ENCODE measurements around the gene ZNF143.

The ZNF143 gene

DNA sequence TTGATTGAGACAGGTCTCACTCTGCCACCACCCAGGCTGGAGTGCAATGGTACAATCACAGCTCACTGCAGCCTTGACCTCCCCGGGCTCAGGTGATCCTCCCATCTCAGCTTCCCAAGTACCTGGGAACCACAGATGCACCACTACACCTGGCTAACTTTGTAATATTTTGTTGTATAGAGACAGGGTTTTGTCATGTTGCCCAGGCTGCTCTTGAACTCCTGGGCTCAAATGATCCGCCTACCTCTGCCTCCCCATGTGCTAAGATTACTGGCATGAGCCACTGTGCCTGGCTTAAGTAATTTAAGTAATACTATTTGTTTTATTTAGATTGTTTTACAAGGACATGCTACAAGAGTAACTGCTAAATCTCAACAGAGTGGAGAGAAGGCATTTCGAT lies 33.5 kb downstream of the ZNF143 start:
- POLR2A ChIA-PET: no interaction called here
- TF ChIP-seq FOXM1 (IDR thresholded peaks at IDR 0.05; ENCODE audit: borderline replicate concordance) (no peak), CTBP1 (IDR thresholded peaks at IDR 0.05; ENCODE audit: borderline replicate concordance) (no peak), ARNT (IDR thresholded peaks at IDR 0.05) (no peak), BHLHE40 (IDR thresholded peaks at IDR 0.05; ENCODE audit: borderline replicate concordance) (no peak), SUZ12 (IDR thresholded peaks at IDR 0.05) (no peak), SP1 (IDR thresholded peaks at IDR 0.05) (no peak), FOXK2 (IDR thresholded peaks at IDR 0.05) (no peak), LEF1 (IDR thresholded peaks at IDR 0.05; ENCODE audit: borderline replicate concordance) (no peak), L3MBTL2 (conservative IDR thresholded peaks at IDR 0.05) (no peak), FOXA1 (IDR thresholded peaks at IDR 0.05) (no peak), ZNF384 (IDR thresholded peaks at IDR 0.05) (no peak), ELF4 (IDR thresholded peaks at IDR 0.05) (no peak), TARDBP (IDR thresholded peaks at IDR 0.05) (no peak), HDGF (IDR thresholded peaks at IDR 0.05; ENCODE audit: borderline replicate concordance) (no peak)
- TF ChIP-seq, protein P1, sequence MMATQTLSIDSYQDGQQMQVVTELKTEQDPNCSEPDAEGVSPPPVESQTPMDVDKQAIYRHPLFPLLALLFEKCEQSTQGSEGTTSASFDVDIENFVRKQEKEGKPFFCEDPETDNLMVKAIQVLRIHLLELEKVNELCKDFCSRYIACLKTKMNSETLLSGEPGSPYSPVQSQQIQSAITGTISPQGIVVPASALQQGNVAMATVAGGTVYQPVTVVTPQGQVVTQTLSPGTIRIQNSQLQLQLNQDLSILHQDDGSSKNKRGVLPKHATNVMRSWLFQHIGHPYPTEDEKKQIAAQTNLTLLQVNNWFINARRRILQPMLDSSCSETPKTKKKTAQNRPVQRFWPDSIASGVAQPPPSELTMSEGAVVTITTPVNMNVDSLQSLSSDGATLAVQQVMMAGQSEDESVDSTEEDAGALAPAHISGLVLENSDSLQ (IDR thresholded peaks at IDR 0.05): no peak
- no peak for DNase-seq (ENCODE audit: extremely low spot score)
- CTCF ChIA-PET: no interaction called here

DNA sequence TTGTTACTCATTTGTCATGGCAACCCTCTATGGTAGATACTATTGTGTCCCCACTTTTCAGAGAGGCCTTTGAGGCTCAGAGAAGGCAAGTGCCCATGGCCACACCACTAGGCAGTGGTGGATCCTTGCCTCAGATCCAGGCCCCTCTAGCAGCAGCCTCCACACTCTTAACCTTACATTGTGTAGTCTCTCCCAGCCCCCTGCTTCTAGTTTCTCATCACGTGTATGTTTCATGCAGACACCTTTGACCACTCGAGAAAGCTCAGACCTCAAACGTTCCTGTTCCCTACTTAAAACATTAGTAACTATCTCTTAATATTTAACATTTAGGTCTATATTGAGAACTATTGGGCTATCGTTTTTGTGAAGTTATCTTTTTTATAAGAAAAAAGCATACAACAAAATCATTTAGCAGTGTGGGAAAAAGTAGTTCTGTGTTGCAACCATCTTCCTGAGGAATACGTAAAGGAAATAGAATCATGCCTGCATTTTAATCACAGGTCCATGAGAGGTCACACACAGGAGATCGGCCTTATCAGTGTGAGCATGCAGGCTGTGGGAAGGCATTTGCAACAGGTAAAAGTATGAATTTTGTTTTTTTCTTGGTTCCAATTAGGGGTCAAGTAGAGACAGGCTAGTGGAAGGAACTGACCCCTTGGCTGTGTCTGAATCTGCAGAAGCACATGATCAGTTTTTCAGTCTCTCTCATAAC lies 35.1 kb downstream of the ZNF143 start:
- ChIA-PET POLR2A (no interaction called here), CTCF (no interaction called here)
- DNase-seq (ENCODE audit: extremely low spot score): no peak
- TF ChIP-seq CTBP1 (IDR thresholded peaks at IDR 0.05; ENCODE audit: borderline replicate concordance): no peak
- TF ChIP-seq ELF4 (IDR thresholded peaks at IDR 0.05): no peak
- TF ChIP-seq SUZ12 (IDR thresholded peaks at IDR 0.05): no peak

DNA sequence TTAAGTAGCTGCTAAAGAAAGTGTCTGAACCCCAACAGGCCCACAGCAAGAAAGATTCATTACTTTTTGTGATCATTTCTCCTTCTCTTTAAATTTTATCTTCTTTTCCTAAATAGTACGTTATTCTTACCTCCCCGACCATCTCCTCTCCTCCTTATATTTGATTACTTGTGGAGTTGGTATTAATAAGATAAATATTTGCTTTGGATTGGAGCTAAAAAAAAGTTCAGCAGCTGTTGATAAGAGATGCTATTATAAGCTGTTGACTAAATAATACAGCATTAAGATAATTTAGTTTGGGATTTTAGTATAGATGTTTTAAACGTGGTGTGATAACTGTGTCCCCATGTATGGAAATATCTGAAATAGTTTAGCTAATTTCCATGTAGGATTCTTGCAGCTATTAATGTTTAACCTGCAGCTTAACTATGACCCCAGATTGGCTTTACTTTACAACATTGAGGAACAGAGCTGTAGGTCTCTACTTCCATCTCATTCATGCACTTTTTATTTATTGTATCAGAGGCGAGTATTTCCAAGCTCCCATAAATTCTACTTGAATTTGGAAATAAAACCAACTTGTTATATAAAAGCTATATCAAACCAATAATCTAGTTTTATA lies 37.8 kb downstream of the ZNF143 start:
- ChIA-PET POLR2A (interaction anchor here (0.8 to 2.8 kb wide), 2 partner anchors 8 to 39 kb away, joined by 3 to 20 read pairs; partner anchors contain the start of gene ZNF143), CTCF (interaction anchor here (2.0 kb wide), 1 partner anchor 9 kb away, joined by 14 read pairs; no protein-coding TSS in a partner anchor)
- no peak for DNase-seq (ENCODE audit: extremely low spot score)
- TF ChIP-seq SP1 (IDR thresholded peaks at IDR 0.05) (no peak), FOXK2 (IDR thresholded peaks at IDR 0.05) (no peak), BHLHE40 (IDR thresholded peaks at IDR 0.05; ENCODE audit: borderline replicate concordance) (no peak), L3MBTL2 (conservative IDR thresholded peaks at IDR 0.05) (no peak), ELF4 (IDR thresholded peaks at IDR 0.05) (no peak), FOXM1 (IDR thresholded peaks at IDR 0.05; ENCODE audit: borderline replicate concordance) (no peak)
- TF ChIP-seq, protein P1 (IDR thresholded peaks at IDR 0.05): no peak

DNA sequence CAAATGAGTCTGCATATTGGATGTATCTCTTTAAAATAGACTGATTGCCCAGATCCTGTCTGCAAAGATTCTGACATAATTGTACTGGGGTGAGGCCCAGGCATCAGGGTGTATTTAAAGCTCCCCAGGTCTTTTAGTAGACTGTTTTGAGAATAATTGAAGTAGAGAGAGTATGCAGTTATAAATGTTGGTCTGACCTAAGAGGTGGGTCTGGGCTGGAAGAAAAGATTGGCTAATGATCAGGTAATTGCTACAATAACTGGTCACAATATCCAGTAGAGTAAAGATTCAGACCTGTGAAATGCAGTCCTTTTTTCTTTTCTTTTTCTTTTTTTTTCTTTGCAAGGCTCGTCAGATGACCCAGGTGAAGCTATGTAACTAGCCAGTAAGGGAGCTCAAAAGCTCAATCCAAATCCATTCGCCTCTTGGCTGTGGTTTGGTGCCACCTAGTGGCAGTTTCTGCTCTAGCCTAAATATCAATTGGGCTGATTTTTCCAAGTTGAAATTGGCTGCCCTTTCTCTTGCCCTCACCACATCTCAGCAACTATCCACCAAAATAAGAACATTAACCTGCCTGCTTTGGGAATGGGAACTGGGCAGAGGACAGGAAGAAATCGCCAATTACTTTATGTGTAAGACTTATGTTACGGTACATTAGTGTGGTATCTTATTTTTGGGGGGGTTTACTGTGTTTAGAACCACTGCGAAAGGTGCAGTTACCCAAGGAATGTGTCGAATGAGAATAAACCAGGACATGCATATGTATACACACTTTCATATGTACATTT lies 45.9 kb downstream of the ZNF143 start:
- TF ChIP-seq NFRKB (IDR thresholded peaks at IDR 0.05) (no peak), ZNF384 (IDR thresholded peaks at IDR 0.05) (peak; percentile 81)
- POLR2A ChIA-PET: interaction anchor here (0.6 to 2.9 kb wide), 5 partner anchors 8 to 122 kb away, joined by 3 to 33 read pairs (median 3); partner anchors contain the start of genes IPO7, WEE1 and ZNF143
- DNase-seq (ENCODE audit: extremely low spot score): peak; percentile 74
- CTCF ChIA-PET: interaction anchor here (0.6 to 2.4 kb wide), 25 partner anchors 8 to 586 kb away, joined by 3 to 14 read pairs (median 4); partner anchors contain the start of gene ZNF143

DNA sequence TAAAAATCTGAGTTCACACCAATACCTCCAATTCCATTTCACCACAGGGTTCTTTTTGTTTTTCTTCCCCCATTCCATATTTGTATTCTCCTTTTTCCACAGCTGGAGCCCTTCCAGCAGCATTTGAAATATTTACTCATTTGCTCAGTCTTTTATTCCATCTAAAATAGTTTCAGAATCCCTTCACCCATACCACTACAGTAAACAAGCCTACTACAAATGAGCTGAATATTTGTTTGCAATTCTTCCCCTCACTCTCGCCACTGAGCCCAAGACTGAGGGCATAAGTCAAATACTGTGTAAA lies 46.4 kb downstream of the ZNF143 start:
- ChIA-PET CTCF (interaction anchor here (0.7 to 2.4 kb wide), 7 partner anchors 9 to 136 kb away, joined by 3 to 14 read pairs (median 5); no protein-coding TSS in a partner anchor), POLR2A (interaction anchor here (0.9 to 2.9 kb wide), 4 partner anchors 8 to 123 kb away, joined by 3 to 33 read pairs (median 5); partner anchors contain the start of genes IPO7, WEE1 and ZNF143)
- TF ChIP-seq BHLHE40 (IDR thresholded peaks at IDR 0.05; ENCODE audit: borderline replicate concordance) (no peak), TARDBP (IDR thresholded peaks at IDR 0.05) (no peak), FOXK2 (IDR thresholded peaks at IDR 0.05) (no peak), ZNF384 (IDR thresholded peaks at IDR 0.05) (no peak), L3MBTL2 (conservative IDR thresholded peaks at IDR 0.05) (no peak), SP1 (IDR thresholded peaks at IDR 0.05) (no peak)
- DNase-seq (ENCODE audit: extremely low spot score): no peak

- TF ChIP-seq LEF1 (IDR thresholded peaks at IDR 0.05; ENCODE audit: borderline replicate concordance) (no peak), FOXA1 (IDR thresholded peaks at IDR 0.05) (no peak), BHLHE40 (IDR thresholded peaks at IDR 0.05; ENCODE audit: borderline replicate concordance) (no peak), TARDBP (IDR thresholded peaks at IDR 0.05) (no peak), FOXM1 (IDR thresholded peaks at IDR 0.05; ENCODE audit: borderline replicate concordance) (no peak), NFRKB (IDR thresholded peaks at IDR 0.05) (no peak), HDGF (IDR thresholded peaks at IDR 0.05; ENCODE audit: borderline replicate concordance) (no peak), ZNF384 (IDR thresholded peaks at IDR 0.05) (no peak), FOXK2 (IDR thresholded peaks at IDR 0.05) (no peak), SP1 (IDR thresholded peaks at IDR 0.05) (no peak), CTBP1 (IDR thresholded peaks at IDR 0.05; ENCODE audit: borderline replicate concordance) (no peak), ARNT (IDR thresholded peaks at IDR 0.05) (no peak), SUZ12 (IDR thresholded peaks at IDR 0.05) (no peak), ELF4 (IDR thresholded peaks at IDR 0.05) (no peak), L3MBTL2 (conservative IDR thresholded peaks at IDR 0.05) (no peak)
- TF ChIP-seq, protein P1 (IDR thresholded peaks at IDR 0.05): no peak
- ChIA-PET POLR2A (no interaction called here), CTCF (no interaction called here)
- DNase-seq (ENCODE audit: extremely low spot score): no peak
These were observed 48.2 kb downstream of the ZNF143 start for GRCh38 chr11:9509041-9509440.
